GM12872 (cell line): Measurements from ENCODE around the gene ZNF18.

Experiments used
- CTCF ChIP-seq: IDR thresholded peaks from 3 replicates; pipeline ENCODE4 v1.5.1; 2011; ENCODE audit warnings: low read depth, mild to moderate bottlenecking, low read length, moderate library complexity; ENCODE audit not compliant: insufficient read depth

ZNF18 gene

DNA sequence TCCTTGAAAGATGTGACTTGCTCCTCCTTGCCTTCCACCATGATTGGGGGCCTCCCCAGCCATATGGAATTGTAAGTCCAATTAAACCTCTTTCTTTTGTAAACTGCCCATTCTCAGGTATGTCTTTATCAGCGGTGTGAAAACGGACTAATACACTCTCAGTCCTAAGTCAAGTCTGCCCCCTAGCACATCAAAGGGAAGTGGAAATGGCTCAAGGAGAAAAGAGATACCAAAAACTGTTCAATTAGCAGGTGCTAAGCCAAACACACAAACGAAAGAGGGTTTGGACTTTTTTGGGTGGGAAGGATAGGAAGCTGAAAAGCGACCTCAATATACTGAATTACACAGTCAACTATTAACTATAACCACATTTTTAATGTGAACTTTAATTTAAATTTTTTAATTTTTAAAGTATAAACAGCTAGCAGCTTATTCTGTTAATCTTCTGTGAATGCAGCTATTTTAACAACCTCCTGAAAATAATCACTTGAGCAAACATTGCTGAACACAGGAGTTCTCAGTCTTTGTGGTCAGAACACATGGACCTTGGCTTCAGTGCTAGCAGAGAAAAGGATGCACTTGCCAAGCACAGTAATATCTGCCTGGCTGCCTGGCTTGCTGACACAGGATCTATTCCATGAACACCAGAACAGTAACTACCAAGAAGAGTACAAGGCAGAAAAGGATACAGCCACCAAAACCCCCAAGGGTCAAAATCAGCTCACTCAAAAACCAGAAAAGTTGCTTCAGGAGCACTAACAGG, 10.9 kb downstream of the ZNF18 start:
- TF ChIP-seq CTCF, result no peak

DNA sequence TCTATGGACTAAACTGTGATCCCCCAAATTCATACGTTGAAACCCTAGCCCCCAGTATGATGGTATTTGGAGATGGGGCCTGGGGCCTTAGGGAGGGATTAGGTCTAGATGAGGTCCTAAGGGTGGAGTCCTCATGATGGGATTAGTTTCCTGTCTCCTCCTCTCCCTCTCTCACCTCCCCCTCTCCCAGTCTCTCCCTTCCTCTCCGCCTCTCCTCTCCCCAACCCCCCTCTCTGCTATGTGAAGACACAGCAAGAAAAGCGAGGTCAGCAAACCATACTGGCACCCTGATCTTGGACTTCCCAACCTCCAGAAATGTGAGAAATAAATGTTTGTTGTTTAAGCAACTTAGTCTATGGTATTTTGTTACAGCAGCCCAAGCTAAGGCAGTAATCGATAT, 15.4 kb downstream of the ZNF18 start:
- no peak for TF ChIP-seq CTCF

GRCh38 chr17:11980813-11981212, 16.5 kb downstream of the ZNF18 start:
- TF ChIP-seq CTCF, result peak; percentile 15; the same call in 1 of the 3 replicates

DNA sequence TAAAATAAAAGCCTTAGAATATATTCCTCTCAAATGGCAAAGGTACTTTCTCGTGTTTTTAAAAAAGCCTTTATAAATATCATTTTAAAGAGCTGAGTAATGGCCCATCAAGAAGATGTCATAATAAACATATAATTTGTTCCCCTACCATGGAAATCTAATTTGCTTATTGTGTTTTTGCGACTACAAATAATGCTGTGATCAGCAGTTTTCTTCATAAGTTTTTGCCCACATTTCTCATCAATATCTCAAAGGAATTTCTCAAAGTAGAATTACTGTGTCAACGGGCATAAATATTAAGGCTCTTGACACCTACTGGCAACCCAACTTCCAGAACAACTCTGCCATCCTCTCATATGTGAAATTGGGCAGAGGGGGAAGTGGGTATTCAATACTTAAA, 17.5 kb downstream of the ZNF18 start:
- TF ChIP-seq CTCF, result no peak

DNA sequence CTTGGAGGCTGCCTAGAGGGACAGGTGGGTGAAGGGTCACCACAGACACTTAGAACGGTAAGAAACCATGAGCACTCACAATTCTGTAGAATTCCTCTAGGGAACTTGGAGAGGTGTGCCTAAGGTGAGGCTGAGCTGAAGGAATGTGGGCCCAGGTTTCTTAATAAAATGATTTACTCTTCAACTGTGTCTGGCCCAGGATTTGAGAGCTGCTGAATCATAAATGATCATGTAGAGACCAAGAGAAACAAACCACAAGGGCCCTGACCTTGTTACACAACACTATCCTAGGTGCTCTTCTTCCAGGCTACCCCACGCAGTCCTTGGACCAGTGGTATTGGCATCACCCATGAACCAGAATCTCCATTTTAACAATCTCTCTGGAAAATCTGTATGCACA, 27.7 kb downstream of the ZNF18 start:
- TF ChIP-seq CTCF, result no peak

DNA sequence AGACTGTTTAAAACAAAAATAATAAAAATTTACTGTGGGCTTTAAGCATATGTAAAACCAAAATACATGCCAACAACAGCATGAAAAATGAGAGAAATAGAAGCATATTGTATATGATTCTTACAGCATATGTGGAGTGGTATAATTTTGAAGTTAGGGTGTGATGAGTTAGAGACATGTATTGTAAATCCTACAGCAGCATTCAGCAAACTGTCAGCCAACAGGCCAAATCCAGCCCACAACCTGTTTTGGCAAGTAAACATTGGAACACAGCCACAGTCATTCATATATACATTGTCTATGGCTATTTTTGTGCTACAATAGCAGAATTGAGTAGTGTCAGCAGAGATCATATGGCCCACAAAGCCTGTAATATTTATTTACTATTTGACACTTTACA, 42.3 kb downstream of the ZNF18 start:
- TF ChIP-seq CTCF, result no peak

DNA sequence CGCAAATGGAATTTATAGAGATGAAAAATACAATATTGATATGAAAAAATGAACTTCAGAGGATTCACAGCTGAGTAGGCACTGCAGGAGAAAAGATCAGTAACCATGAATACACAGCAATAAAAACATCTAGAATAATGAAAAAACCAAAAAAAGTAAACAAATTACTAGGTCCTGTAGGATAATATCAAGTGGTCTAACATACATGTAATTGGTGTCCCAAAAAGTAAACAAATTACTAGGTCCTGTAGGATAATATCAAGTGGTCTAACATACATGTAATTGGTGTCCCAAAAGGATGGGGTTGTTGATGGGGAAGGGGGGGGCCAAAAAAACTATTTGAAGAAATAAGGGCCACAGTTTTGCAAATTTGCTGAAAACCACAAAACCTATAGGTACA, 43.4 kb downstream of the ZNF18 start:
- no peak for TF ChIP-seq CTCF
